Central memory CD4-positive, alpha-beta T cell (primary cell): ENCODE results near the gene ZSCAN5C.
"Not testable (repeated sequence)": the region's sequence is repeated elsewhere in the genome, so short reads cannot be mapped to it uniquely, and the experiment has no call there.

Experiments
- DNase-seq: peaks from one replicate; pipeline ENCODE4 v3.0.0; 2022

The ZSCAN5C gene

DNA sequence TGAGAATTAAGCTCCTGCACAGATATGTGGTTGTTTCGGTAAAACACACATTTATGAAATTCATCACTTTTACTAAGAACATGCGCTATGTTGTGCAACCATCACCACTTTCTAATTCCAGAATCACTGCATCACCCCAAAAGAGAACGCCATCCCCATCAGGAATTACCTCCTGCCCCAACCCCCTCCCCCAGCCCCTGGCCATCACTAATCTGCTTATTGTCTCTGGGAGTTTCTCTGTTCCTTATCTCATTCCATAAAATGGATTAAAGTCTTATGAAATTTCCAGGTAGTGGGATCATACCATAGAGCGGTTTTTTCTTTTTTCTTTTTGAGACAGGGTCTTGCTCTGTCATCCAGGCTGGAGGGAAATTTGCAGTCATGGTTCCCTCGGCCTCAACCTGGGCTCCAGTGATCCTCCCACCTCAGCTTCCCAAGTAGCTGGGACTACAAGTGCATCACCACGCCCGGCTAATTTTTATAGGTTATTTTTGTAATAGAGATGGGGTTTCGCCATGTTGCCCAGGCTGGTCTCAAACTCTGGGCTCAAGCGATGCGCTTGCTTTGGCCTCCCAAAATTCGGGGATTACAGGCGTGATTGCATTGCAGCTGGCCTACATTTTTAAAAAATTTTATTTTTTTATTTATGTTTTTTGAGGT lies 8.0 kb upstream of the ZSCAN5C start:
- DNase-seq: no peak

DNA sequence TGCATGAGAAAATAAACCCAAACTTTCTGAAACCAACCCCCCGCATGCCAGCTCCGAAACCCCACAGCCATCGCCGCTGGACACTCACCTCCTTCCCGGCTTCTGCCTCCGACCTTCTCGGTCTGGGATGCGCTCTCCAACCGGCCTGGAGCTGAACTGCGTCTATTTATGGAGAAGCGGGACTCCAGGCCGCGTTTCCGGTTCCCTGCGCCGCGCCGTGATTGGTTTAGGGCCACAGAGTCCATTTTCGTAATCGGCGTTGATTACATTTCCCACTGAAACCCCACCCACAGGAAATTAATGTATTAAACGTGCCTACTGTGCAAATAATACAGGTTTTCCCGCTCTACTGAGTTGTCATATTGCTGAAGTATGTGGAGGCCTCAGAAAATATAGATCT lies 4.4 kb upstream of the ZSCAN5C start, which contains the start of gene ZSCAN5B:
Gene ZSCAN5B, minus strand, starts transcription at position 138 of the 400 bp plus-strand sequence. CDS start 4,731 bp downstream, outside the sequence.
- not testable (repeated sequence) for DNase-seq

DNA sequence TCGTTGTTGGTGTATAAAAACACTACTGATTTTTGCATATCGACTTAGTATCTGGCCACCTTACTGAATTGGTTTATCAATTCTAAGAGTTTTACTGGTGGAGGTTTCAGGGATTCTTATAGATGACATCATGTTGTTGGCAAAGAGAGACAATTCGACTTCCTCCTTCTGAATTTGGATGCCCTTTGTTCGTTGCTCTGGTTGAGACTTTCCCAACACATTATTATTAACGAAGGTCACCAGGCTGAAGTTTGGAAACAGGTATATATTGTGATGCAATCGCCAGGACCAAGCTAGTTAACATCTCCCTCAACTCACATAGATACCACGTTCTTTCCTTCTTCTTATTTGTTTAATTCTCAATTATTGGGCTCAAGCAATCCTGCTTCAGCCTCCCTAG lies 2.4 kb upstream of the ZSCAN5C start:
- no peak for DNase-seq

DNA sequence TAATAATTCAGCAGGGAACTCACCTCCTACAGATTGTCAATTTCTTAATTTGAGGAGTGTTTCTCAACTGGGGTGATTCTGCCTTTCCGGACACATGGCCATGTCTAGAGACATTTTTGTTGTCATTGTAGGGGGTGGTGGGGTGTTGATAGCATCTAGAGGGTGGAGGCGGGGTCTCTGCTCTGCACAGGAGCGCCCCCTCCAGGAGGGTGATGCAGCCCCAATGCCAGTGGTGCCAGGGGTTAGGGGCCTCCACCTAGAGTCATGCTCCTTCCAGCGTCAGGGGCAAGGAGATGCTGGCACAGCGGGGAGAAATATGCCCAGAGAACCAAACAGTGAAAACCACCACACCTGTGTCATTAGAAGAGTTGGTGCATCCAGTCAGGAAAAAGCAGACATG lies 5.5 kb downstream of the ZSCAN5C start:
- not testable (repeated sequence) for DNase-seq

DNA sequence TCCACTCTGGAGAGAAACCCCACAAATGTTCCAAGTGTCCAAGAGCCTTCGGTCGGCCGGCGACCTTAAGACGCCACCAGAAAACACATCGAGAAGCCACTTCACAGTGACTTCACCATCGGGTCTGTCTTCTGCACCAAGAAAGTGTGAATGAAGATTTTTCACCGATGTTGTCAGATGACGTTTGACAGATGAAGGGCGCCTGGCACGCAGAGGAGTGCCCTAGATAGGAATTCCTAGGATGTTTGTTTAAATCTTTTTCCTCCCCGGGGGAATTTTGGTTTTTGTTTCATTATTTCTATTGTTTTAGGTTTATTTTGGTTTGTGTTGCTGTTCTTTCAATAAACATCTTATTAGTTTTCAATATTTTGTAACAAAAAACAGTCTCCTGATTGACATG lies 7.0 kb downstream of the ZSCAN5C start:
- no peak for DNase-seq

DNA sequence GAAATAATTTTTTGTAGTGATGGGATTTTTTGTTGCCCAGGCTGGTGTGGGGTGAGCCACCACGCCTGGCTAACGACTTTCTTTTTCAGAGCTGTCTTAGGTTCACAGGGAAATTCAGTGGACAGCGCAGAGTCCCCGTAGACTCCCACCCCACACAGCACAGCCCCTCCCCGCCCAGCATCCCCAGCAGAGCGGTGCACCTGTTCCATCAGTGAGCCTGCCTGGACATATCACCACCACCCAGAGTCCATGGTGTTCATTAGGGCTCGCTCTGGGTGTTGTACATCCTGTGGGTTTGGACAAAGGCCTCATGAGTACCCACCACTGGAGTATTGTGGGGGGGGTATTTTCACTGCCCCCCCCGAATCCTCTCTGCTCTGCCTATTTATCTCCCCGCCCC lies 8.0 kb downstream of the ZSCAN5C start:
- not testable (repeated sequence) for DNase-seq

DNA sequence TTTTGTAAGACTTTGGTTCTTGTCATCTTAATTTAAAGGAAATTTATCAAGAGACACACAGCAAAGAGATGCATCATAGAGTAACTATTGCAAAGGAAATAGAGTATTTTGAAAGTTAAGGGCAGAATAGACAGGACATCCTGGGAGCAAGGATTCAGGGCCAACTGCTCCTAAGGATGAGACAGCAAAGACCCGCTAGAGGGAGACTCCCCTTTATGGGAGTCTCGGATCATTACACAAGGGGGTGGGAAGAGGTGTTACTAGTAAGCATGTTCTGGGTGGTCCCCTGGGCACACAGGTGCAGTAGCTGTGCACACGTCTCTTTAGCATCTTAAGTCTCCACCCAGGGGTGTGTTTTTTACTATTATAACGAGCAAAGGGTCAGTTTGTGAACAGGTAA lies 9.6 kb downstream of the ZSCAN5C start:
- DNase-seq: no peak

DNA sequence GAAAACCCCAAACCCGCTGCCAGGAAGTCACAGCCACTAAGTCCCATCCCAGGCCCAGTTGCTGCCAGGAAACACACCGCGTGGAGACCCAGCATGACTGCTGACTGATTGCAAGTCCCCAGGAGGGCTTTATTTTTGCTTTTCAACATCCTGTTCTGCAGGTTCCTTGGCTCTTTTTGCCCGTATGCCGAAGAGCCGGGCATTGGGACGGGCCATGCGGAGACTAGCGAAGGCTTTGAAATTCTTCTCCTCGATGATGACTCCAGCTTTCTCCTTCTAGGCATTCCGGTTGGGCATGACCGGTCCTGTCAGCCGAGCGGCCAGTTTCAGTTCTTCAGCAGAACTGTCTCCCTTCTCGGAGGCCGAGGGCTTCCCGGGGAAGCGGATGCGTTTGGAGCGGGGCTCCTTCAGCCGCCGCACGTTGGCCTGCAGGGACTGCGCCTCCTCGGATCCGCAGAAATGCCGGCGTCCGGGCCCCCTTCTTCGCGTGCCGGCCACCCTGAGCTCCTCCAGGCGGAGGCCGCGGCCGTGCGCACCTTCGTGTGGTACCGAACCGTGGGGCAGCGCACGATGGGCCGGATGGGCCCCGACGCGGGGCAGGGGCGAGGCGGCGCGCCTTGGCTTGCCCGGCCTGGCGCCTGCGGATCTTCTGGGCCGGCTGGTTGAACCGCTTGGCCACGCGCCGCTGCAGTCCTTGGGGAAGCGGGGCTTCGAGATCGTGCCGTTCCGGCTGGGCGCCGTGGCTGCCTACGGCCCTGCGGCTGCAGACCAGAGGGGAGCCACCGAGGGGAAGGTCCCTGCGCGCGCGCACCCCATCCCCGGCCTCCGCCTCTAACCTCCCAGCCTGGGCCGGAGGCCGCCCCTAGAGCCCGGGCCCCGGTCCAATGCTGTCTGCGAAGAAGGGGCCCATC lies 15.2 kb downstream of the ZSCAN5C start:
- no peak for DNase-seq

DNA sequence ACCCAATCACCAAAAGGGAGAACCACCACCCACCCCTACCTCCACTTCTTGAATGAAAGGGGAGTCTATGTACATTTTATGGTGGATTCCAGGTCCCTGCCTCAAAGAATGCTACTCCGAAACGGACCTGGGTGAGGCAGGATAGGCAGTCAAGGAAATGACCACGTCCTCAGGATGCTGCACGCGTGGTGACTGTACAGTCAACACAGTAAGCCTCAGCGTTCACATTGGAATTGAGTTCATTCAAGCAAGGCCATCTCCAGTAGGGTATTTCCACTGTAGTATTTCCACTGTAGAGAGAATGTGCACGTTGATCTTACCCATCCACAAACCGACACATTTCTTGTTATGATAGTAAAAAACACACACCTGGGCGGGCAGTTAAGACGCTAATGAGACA lies 16.9 kb downstream of the ZSCAN5C start:
- DNase-seq: no peak

DNA sequence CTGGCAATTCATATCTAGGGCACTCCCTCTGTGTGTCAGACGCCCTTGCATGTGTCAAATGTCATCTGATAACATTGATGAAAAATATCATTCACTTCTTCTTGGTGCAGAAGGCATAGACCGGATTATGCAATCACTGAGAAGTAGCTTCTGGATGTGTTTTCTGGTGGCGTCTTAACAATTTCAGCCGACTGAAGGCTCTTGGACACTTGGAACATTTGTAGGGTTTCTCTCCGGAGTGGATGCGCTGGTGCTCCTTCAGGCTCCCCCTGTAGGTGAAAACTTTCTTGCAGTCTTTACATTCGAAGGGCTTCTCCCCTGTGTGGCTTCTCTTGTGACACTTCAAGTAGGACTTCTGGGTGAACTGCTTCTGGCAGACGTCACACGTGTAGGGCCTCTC lies 19.4 kb downstream of the ZSCAN5C start:
- not testable (repeated sequence) for DNase-seq

DNA sequence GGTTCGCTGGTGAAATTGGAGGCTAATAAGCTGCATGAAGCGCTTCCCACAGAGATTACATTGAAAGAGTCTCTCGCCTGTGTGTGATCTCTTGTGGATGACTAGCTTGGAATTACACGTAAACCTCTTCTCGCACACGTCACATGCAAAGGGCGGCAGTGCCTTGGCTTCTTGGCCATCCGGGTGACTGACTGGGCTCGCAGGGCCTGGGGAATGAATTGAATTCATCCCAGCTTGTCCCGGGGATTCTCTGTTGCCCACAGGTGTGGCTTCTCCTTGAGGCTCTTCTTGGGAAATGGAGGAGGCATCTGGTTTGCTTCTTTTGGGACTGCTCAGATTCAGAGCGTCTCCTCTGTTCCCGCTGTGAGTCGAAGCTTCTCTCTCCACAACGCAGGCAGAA lies 19.8 kb downstream of the ZSCAN5C start:
- DNase-seq: no peak

DNA sequence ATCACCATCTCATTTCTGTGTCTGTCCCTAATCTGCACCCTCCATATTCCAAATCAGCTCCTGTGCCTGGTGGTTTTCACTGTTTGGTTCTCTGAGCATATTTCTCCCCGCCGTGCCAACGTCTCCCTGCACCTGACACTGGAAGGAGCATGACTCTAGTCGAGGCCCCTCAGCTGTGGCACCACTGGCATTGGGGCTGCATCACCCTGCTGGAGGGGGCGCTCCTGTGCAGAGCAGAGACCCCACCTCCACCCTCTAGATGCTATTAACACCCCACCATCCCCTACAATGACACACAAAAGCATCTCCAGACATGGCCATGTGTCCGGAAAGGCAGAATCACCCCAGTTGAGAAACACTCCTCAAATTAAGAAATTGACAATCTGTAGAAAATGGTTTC lies 20.8 kb downstream of the ZSCAN5C start:
- no peak for DNase-seq

DNA sequence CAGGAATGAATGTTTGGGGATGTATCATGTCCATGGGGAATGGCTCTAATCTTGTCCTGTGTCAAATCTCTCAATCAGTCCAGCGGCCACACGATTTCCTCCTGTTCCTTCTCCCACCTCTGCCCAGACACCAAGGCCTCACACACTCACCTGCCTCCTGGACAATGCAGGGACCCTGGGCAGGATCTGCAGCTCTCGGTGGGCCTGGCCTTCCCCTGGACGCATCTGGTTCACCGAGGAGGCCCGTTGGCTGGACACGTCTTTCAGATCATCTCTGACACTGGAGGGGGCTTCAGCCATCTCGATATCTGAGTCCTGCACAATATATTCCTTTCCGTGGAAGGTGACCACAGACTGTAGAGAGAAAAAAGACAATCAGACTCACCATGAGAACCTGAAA lies 21.4 kb downstream of the ZSCAN5C start:
- no peak for DNase-seq

DNA sequence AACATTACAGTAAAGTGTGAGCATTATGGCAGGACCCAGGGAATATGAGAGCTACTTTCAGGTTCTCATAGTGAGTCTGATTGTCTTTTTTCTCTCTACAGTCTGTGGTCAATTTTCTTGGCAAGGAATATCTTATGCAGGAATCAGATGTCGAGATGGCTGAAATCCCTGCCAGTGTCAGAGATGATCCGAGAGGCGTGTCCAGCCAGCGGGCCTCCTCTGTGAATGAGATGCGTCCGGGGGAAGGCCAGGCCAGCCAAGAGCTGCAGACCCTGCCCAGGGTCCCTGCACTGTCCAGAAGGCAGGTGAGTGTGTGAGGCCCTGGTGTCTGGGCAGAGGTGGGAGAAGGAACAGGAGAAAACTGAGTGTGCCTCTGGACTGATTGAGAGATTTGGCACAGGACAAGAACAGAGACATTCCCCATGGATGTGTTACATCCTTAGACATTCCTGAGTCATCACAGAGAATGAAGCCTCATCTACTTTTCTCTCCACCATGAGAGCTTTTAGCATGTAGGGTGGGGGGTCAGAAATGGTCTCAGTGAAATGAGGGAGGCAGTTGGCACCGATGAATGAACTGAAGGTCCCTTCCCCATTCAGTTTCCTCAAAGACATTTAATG lies 43.2 kb downstream of the ZSCAN5C start:
- DNase-seq: no peak

DNA sequence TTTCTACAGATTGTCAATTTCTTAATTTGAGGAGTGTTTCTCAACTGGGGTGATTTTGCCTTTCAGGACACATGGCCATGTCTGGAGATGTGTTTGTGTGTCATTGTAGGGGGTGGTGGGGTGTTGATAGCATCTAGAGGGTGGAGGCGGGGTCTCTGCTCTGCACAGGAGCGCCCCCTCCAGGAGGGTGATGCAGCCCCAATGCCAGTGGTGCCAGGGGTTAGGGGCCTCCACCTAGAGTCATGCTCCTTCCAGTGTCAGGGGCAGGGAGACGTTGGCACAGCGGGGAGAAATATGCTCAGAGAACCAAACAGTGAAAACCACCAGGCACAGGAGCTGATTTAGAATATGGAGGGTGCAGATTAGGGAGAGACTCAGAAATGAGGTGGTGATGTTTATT lies 43.7 kb downstream of the ZSCAN5C start:
- not testable (repeated sequence) for DNase-seq

DNA sequence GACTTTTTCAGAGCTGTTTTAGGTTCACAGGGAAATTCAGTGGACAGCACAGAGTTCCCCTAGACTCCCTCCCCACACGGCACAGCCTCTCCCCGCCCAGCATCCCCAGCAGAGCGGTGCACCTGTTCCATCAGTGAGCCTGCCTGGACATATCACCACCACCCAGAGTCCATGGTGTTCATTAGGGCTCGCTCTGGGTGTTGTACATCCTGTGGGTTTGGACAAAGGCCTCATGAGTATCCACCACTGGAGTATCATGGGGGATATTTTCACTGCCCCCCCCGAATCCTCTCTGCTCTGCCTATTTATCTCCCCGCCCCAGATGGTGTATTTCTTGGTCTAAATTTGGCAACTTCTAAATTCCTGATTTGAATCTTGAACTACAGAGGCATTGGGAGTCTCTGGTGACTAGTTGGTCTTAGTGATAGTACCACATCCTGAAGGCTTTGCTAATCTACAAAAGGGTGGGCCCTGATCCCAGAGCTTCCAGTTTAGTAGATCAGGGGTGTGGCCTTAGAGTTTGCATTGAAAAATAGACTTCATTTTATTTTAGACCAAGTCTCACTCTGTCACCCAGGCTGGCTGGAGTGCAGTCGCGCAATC lies 46.8 kb downstream of the ZSCAN5C start:
- DNase-seq: not testable (repeated sequence)

DNA sequence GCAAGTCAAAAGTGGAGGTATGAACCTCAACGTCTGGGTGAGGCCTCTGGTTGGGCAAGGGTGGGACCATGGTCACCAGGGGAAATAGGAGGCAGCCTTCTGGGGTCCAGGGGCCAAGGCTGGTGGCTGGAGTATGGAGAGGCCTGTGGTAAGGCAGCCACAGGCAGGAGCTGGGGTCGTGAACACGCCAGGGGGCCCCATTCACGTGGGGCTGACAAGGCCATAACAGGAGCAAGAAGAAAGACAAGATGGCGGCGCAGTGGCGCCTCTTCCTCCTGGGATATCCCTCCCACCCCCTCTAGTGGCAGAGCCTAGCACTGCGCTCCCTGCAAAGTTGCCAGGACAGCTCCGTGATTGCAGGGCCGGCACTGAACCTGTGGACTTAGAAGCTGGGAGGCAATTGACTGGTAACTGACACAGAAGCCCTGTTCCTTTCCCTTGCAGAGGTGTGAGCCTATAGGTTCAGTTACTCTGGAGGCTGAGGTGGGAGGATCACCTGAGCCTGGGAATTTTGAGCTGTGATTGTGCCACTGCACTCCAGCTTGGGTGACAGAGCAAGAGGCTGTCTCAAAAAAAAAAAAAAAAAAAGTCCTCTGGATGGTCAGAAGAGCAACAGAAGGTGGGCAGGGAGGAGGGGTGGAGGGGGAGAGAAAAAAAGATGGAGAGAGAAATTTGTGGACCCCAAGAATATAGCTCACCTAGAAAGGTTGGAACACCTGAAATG lies 50.8 kb downstream of the ZSCAN5C start:
- peak; percentile 50 for DNase-seq

DNA sequence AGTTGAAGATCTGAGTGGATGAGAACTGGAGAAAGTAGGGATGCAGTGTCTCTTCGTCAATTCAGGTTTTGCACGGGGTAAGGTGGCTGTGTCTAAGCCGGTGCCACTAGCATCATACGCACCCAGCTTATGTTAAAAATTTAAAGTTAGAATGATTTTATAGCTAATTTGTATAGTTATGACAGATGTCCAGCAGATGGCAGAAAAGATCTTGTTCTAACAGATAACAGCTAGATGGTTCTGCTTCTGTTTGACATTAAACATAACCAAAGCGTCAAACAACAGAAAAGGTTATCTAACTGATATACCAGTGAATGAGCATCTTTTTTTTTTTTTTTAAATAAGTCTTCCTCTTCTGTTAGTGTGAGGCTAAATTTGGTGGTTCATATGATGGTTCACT lies 51.7 kb downstream of the ZSCAN5C start:
- DNase-seq: peak; percentile 20

DNA sequence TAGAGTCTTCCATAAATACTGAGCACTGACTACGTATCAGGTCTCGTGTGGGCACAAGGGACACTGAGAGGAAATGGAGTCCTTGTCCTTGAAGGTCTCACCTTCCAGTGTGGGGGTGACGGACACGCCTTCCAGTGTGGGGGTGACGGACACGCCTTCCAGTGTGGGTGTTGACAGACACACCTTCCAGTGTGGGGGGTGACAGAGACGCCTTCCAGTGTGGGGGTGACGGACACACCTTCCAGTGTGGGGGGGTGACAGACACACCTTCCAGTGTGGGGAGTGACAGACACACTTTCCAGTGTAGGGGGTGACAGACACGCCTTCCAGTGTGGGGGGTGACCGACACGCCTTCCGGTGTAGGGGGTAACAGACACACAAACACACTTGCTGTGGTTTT lies 56.2 kb downstream of the ZSCAN5C start:
- no peak for DNase-seq
